ENCODE results near the gene ASPG.

ASPG gene

DNA sequence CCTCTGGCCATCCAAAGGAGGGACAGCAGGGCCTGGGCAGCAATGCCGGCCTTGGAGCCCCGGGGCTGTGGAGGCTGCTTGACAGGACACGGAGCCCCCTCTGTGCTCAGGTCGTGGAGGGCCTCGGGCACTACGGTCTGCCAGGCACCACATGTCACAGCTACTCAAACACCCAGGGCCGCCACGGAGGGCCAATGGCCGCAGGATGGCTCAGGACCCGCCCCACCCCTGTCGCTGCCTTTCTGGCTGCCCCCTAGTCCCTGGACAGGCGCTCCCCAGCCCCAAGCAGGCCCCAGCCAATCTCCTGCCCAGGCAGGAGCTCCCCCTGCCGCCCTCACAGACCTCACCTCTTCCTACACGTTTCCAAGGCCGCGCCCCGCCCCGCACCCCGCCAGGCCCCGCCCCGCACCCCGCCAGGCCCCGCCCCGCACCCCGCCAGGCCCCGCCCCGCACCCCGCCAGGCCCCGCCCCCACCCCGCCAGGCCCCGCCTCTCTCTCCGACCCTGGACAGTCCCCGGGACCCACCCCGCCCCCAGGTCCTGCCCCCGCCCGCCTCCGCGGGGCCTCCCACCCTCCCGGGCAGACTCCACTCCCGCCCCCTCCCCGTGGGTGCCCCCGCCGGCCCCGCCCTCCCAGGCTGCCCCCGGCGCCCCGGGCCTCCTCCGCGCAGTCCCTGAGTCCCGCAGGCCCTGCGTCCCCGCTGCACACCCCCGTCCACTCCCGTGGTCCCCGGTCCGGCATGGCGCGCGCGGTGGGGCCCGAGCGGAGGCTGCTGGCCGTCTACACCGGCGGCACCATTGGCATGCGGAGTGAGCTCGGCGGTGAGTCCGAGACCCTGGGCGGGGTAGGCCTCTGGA lies at the start of gene ASPG:
TSS of gene ASPG (plus strand) at position 669 of the 857 bp plus-strand sequence. CDS start at position 740, 71 bp downstream.
- no peak for DNase-seq

DNA sequence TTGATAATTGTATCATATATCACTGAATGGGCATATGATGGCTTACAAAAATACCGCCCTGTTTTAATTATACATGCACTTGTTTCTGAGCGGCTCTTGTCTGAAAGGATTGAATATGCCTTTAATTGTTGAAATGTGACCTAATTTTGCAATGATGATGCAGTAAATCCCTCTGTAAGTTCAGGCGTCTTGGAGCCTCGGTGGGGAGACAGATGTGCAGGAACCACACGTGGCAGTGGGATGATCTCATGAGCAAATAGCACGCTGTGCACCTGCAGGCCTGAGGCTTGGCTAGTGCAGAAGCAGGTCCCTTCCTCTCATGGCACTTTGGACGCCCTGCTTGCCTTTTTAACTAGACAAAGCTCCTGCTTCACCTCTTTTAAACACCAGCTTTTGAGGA lies 49.3 kb upstream of the ASPG start:
- no peak for DNase-seq

DNA sequence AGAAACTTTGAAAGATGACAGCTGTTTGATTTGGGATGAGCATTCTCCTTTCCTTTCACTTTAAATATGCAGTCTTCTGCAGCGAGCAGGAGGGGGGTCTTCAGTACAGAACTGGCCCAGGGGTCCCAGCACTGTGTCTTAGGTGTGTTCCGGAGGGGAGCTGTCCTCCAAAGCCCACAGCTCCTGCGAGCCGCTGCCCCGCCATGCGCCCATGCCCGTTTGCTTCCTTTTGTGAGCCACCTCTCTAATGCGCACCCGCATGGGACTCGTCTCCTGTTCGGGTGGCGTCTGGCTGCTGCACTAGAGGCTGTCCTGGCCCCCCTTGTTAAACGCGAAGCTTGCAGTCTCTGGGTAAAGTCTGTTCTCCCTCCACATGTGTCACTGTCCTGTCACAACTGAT lies 48.4 kb upstream of the ASPG start:
- no peak for DNase-seq

DNA sequence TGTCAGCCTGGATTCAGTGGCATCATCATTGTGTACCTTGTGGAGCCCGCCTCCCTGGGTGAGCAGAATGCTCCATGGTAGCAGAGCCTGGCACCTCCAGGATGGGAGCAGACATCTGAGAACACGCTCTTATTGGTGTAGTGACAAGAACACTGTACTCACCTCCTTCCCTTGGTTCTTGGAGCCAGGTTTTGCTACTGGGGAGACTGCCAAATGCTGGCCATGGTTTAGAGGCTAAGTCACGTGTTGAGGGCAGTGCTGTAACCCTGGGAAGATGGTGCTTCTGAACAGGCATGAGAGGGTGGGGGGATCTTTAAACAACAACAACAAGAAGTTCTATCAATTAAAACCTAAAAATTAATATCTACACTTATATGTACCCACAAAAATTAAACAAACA lies 47.6 kb upstream of the ASPG start:
- DNase-seq = no peak

GRCh38 chr14:104039214-104039613 lies 46.3 kb upstream of the ASPG start:
- DNase-seq = no peak

DNA sequence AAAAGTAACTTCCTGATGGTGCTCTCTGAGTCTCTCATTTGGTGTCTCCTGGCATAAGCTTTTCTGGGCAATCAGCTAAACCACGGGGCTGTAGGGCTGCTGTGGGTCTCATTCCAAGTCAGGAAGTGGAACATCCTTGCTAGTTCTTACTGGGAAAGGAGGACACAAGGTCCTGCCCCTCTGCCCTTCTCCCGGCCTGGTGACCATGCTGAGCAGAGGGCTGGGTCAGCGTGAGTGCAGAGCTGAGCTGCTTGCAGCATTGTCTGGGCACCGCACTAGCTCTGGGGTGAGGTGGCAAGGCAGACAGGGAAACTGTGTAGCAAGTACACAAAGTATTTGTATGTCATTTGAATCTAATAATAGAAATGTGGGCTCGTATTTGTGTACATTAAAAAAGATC lies 45.0 kb upstream of the ASPG start:
- DNase-seq = no peak

- no peak for DNase-seq
Observed at GRCh38 chr14:104041430-104042104, 43.9 kb upstream of the ASPG start.

DNA sequence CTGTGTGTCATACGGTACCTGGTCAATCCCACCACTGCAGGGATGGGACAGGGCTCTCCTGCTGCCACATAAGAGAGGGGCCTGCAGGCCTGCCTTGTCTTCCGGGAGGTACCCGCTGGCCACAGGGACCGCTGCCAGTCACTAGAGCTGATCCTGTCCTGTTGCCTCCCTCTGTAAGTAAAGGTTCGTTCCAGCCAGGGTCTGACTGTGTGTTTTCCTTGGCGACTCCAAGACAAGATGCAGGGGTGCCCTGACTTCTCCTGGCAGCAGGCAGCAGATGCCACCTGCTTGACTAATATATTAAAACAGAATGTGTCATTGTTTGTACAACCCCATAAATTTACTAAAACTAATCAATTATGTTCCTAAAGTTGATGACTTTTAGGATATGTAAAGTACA lies 41.5 kb upstream of the ASPG start:
- no peak for DNase-seq

DNA sequence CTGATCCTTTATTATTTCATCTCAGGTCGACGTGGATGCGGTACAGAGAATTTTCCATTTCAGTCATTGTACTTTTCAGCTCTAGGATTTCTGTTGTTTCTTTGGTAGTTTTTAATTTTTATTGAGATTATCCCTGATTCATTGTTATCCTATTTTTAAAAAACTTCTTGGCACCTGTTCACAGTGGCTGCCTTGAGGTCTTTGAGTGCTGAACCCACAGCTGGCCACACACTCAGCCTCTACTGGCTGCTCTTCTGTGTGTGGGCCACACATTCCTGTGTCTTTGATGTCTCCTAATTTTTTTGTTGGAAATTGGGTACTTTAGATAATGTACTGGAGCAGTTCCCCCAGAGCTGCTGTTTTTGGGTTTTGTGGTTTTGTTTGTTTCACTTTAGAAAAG lies 37.7 kb upstream of the ASPG start:
- DNase-seq = no peak

DNA sequence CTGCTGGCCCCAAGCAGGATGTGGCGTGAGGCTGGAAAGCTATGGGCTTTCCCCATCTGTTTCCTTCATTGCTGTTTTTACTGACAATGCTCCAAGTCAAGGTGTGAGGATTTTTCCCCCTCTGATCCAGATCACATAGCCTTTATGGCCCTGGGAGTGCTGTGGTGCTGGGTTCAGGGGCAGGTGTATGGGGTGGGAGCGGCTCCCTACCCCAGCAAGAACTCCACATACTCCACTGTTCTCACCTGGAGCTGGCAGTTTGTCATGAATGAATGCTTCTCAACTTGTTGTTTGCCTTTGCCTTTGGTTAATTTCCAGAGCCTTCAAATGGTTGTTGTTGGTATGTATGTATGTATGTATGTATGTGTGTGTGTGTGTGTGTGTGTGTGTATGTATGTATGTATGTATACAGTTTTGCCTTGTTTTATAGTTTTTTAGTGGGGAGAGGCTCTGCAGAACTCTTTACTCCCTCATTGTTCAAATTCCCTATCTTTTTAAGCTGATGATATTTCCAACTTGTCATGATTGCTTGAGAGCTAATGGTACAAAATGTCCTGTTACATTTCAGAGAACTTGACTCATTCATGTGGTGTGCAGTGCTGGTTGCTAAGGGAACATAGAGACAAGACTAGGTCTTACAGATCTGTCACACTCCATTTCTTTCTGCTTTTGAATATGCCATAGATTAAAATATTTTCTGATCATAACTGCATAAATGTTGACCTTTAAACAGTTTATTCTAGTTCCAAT lies 36.6 kb upstream of the ASPG start:
- no peak for DNase-seq

- DNase-seq = no peak
Observed at GRCh38 chr14:104049576-104050240, 35.8 kb upstream of the ASPG start.

- no peak for DNase-seq
Observed at GRCh38 chr14:104051092-104051813, 34.2 kb upstream of the ASPG start.

DNA sequence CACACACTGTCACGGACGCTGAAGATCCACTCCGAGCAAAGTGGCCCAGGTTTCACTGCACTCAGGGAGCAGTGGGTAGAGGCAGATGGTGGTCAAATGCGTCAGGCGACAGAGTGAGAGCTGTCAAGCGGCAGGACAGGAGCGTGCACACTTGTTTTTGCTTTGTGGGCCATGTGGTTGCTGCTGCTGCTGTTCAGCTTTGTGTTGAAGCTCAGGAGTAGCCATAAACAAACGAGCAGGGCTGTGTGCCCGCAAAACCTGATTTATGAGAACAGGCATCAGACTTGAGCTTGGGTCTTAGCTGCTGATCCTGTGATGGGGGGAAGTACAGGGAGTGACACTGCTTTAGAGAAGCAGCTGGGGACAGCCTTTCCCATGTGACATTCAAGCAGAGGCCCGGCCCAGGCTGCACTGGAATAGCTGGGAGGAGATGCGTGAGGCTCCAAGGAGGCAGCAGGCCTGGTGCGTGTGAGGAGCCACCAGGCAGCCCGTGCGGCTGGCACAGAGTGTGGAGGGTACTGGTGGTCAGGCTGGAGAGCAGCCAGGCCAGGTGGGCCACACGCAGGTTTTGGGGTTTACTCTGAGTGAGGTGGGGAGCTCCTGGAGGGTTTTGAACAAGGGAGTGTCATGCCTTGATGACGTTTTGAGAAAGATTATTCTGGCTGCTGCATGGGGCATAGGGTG lies 31.1 kb upstream of the ASPG start:
- DNase-seq = no peak

DNA sequence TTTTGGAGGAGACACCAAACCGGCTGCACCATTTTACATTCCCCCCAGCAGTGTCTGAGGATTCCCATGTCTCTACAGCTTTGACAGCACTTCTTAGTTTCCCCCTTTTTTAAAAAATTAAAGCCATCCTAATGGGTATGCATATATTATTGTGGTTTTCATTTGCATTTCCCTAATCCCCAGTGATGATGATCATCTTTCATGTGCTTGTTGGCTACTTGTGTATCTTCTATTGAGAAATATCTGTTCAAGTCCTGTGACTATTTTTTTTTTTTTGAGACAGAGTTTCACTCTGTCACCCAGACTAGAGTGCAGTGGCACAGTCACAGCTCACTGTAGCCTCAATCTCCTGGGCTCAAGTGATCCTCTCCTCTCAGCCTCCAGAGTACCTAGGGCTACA lies 23.2 kb upstream of the ASPG start:
- DNase-seq = no peak

- no peak for DNase-seq
Observed at GRCh38 chr14:104064003-104064402, 21.5 kb upstream of the ASPG start.

GRCh38 chr14:104066279-104066678 lies 19.2 kb upstream of the ASPG start:
- no peak for DNase-seq

- DNase-seq = no peak
Observed at GRCh38 chr14:104066719-104067295, 18.7 kb upstream of the ASPG start.

GRCh38 chr14:104069541-104069940 lies 16.0 kb upstream of the ASPG start:
- no peak for DNase-seq

GRCh38 chr14:104072586-104072985 lies 12.9 kb upstream of the ASPG start:
- no peak for DNase-seq

DNA sequence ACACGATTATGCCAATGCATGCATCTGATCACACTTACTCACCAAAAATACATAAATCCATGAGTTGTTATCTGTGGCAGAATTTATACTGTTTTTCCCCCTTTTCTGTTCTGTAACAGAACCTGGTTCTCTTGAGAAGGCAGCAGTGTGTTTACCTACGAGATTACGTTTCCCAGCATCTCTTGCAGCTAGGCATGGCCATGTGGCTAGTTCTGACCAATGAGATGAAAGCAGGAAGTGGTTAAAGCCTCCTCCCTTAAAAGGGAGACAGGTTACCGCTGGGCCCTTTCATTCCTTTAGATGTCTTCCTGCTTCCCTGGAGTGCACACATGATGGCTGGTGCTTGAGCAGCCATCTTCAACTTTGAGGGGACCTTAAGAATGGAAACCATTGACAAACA lies 11.7 kb upstream of the ASPG start:
- no peak for DNase-seq

GRCh38 chr14:104075530-104076151 lies 9.9 kb upstream of the ASPG start:
- no peak for DNase-seq

All from activated CD4-positive, alpha-beta T cell treated with anti-CD3 and anti-CD28 coated beads, Interleukin-2, amount 50 U/mL, for 16 hours (primary cell).